WTC11 (cell line): Measurements from ENCODE around the gene CYLD. TPM values are rescaled to one million over a fixed set of nuclear protein-coding genes. Genes with fewer than 3 reads are reported as not detected.

Experiments
- ATAC-seq: fragments of 200-7000 bp; cut with Tn5 transposase; 2 replicates; pipeline ENCODE4 v1.10.0; 2021; ENCODE audit warnings: mild to moderate bottlenecking, moderate library complexity
- CTCF ChIA-PET: fragments of 300-600 bp; sonication (Branson Sonifier 250); formaldehyde crosslinking; loops from one replicate; lab custom pipeline; 2021; ENCODE audit warnings: antibody characterized with exemption; lab: Charles Lee
- POLR2A ChIA-PET: fragments of 350-600 bp; sonication (Branson Sonifier 250); formaldehyde crosslinking; loops from one replicate; lab custom pipeline; 2021; ENCODE audit warnings: antibody characterized with exemption; lab: Charles Lee
- DNase-seq: peaks from one replicate; pipeline ENCODE4 v3.0.0; 2021; ENCODE audit warnings: low spot score
- H3K27ac Mint-ChIP-seq: 2 replicates; pipeline ENCODE4 v1.8.0; 2021; ENCODE audit warnings: mixed read lengths
- H3K27me3 Mint-ChIP-seq: 2 replicates; pipeline ENCODE4 v1.8.0; 2021; ENCODE audit warnings: low read depth, mild to moderate bottlenecking, moderate library complexity, mixed read lengths
- H3K36me3 Mint-ChIP-seq: 2 replicates; pipeline ENCODE4 v1.8.0; 2021; ENCODE audit warnings: mixed read lengths
- H3K4me1 Mint-ChIP-seq: 2 replicates; pipeline ENCODE4 v1.8.0; 2022; ENCODE audit warnings: mixed read lengths
- H3K4me3 Mint-ChIP-seq: 2 replicates; pipeline ENCODE4 v1.8.0; 2021; ENCODE audit warnings: mild to moderate bottlenecking, moderate library complexity, mixed read lengths
- H3K9me3 Mint-ChIP-seq: 2 replicates; pipeline ENCODE4 v1.8.0; 2021; ENCODE audit warnings: mixed read lengths
- ETV6 ChIP-seq: sonication (generic); formaldehyde crosslinking; IDR thresholded peaks from 2 replicates; pipeline ENCODE4 v1.8.1; 2022; ENCODE audit warnings: mild to moderate bottlenecking, missing genetic modification reagents
- FOXJ3 ChIP-seq: sonication (generic); formaldehyde crosslinking; IDR thresholded peaks from 2 replicates; pipeline ENCODE4 v1.9.0; 2021; ENCODE audit warnings: missing genetic modification reagents, mild to moderate bottlenecking, borderline replicate concordance
- HMGA2 ChIP-seq: fragments of 250-450 bp; sonication (Bioruptor Pico); IDR thresholded peaks from 2 replicates; pipeline ENCODE4 v1.4.0; 2021; ENCODE audit warnings: mild to moderate bottlenecking, moderate library complexity
- JAZF1 ChIP-seq: fragments of 250-450 bp; sonication (Bioruptor Pico); IDR thresholded peaks from 2 replicates; pipeline ENCODE4 v1.9.0; 2021; ENCODE audit warnings: moderate library complexity, mild to moderate bottlenecking, inconsistent platforms
- JUN ChIP-seq: sonication (generic); formaldehyde crosslinking; IDR thresholded peaks from 2 replicates; pipeline ENCODE4 v1.8.0; 2023; ENCODE audit warnings: mild to moderate bottlenecking, missing genetic modification reagents
- KAT7 ChIP-seq: sonication (generic); formaldehyde crosslinking; IDR thresholded peaks from 2 replicates; pipeline ENCODE4 v1.8.1; 2023; ENCODE audit warnings: missing genetic modification reagents, mild to moderate bottlenecking, borderline replicate concordance
- NFE2L1 ChIP-seq: sonication (generic); formaldehyde crosslinking; IDR thresholded peaks from 2 replicates; pipeline ENCODE4 v1.8.1; 2023; ENCODE audit warnings: missing genetic modification reagents
- RELA ChIP-seq: sonication (generic); formaldehyde crosslinking; IDR thresholded peaks from 2 replicates; pipeline ENCODE4 v1.8.1; 2022; ENCODE audit warnings: missing genetic modification reagents, mild to moderate bottlenecking, borderline replicate concordance
- ZBTB21 ChIP-seq: sonication (generic); formaldehyde crosslinking; IDR thresholded peaks from 2 replicates; pipeline ENCODE4 v1.8.1; 2023; ENCODE audit warnings: mild to moderate bottlenecking, missing genetic modification reagents, borderline replicate concordance
- total RNA-seq: library from RNA; stranded (reverse); gene quantifications from 3 replicates; pipeline ENCODE4 v1.2.3, GENCODE V29; 2021
- TF ChIP-seq, protein P1 (sequence below): sonication (generic); formaldehyde crosslinking; IDR thresholded peaks from 2 replicates; pipeline ENCODE4 v1.8.0; 2023; ENCODE audit warnings: missing genetic modification reagents
- TF ChIP-seq, protein P2 (sequence below): sonication (generic); formaldehyde crosslinking; IDR thresholded peaks from 2 replicates; pipeline ENCODE4 v1.8.1; 2023; ENCODE audit warnings: mild to moderate bottlenecking, moderate library complexity, missing genetic modification reagents
- TF ChIP-seq, protein P3 (sequence below): sonication (generic); formaldehyde crosslinking; conservative IDR thresholded peaks from 2 replicates; pipeline ENCODE4 v1.8.1; 2023; ENCODE audit warnings: mild to moderate bottlenecking, low read depth, missing genetic modification reagents, moderate library complexity
- TF ChIP-seq, protein P4 (sequence below): sonication (generic); formaldehyde crosslinking; conservative IDR thresholded peaks from 2 replicates; pipeline ENCODE4 v1.8.1; 2022; ENCODE audit warnings: mild to moderate bottlenecking, missing genetic modification reagents
- TF ChIP-seq, protein P5 (sequence below): fragments of 250-450 bp; sonication (Bioruptor Pico); IDR thresholded peaks from 2 replicates; pipeline ENCODE4 v1.9.0; 2021; ENCODE audit warnings: moderate library complexity, mild to moderate bottlenecking, inconsistent platforms, borderline replicate concordance

Gene CYLD
- total RNA-seq, 1 experiment from 2014 or later, result 10.8 TPM

DNA sequence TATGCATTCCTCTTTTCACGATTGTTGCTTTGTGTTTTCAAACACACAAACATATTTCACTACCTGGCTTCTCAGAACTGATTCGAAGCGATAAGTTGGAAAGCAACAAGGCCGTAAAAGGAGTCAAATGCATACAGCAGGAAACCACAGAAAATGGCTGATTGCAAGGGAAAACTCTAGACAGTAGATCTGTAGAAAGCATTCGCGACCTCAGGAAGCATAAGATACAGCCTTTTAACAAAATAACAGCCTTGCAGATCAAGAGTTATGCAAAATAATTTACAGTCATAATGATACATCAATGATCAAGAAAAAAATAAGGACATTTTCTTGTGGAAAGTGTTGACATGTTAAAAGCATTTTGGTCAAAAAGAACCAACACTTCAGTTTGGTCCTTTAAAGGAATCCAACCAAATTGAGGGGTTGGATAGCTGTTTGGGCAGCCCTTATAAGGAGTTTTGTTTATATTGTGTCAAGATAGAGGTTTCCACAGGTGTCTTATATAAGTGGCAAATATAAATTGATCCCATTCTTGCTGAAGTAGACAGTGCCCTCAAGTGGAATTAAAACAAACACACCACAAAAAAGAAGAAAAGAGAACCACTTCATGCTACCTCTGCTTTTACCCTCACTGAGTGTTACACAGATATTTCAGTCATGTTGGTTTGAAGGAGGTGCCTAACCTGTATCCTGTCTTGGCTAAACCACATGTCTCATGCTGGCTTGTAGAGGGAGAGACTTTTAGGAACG, 5.5 kb downstream of the CYLD start:
- ATAC-seq, result peak; percentile 34; the same call in 1 of the 2 replicates
- H3K27ac Mint-ChIP-seq, result peak overlapping the region; percentile 62

DNA sequence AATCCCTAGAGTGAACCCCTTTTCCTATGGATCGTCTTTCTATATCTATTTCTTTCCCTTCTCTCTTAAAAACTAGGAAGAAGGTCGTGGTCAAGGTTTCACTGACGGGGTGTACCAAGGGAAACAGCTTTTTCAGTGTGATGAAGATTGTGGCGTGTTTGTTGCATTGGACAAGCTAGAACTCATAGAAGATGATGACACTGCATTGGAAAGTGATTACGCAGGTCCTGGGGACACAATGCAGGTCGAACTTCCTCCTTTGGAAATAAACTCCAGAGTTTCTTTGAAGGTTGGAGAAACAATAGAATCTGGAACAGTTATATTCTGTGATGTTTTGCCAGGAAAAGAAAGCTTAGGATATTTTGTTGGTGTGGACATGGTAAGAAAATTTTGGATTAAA, 9.6 kb downstream of the CYLD start:
- no peak overlapping the region for H3K27ac Mint-ChIP-seq
- no peaks in the 10 kb centered on the region for H3K27me3 Mint-ChIP-seq
- ATAC-seq (no peak), DNase-seq (no peak)
- H3K4me3 Mint-ChIP-seq, result no peak overlapping the region
- H3K4me1 Mint-ChIP-seq, result peaks cover 3% of the 10 kb centered on the region
- CTCF ChIA-PET, result interaction anchor here (1.1 to 1.7 kb wide), 2 partner anchors 55 to 86 kb away, joined by 4 to 7 read pairs; no protein-coding TSS in a partner anchor
- TF ChIP-seq FOXJ3 (CRISPR knock-in tag) (no peak), KAT7 (no peak), HMGA2 (CRISPR knock-in tag) (no peak), ZBTB21 (CRISPR knock-in tag) (no peak), JAZF1 (no peak), ETV6 (CRISPR knock-in tag) (no peak), NFE2L1 (CRISPR knock-in tag) (no peak), RELA (no peak), JUN (CRISPR knock-in tag) (no peak)
- TF ChIP-seq, protein P1, sequence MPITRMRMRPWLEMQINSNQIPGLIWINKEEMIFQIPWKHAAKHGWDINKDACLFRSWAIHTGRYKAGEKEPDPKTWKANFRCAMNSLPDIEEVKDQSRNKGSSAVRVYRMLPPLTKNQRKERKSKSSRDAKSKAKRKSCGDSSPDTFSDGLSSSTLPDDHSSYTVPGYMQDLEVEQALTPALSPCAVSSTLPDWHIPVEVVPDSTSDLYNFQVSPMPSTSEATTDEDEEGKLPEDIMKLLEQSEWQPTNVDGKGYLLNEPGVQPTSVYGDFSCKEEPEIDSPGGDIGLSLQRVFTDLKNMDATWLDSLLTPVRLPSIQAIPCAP (CRISPR knock-in tag), result no peak
- TF ChIP-seq, protein P2, sequence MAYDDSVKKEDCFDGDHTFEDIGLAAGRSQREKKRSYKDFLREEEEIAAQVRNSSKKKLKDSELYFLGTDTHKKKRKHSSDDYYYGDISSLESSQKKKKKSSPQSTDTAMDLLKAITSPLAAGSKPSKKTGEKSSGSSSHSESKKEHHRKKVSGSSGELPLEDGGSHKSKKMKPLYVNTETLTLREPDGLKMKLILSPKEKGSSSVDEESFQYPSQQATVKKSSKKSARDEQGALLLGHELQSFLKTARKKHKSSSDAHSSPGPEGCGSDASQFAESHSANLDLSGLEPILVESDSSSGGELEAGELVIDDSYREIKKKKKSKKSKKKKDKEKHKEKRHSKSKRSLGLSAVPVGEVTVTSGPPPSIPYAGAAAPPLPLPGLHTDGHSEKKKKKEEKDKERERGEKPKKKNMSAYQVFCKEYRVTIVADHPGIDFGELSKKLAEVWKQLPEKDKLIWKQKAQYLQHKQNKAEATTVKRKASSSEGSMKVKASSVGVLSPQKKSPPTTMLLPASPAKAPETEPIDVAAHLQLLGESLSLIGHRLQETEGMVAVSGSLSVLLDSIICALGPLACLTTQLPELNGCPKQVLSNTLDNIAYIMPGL (CRISPR knock-in tag), result no peak
- TF ChIP-seq, protein P3, sequence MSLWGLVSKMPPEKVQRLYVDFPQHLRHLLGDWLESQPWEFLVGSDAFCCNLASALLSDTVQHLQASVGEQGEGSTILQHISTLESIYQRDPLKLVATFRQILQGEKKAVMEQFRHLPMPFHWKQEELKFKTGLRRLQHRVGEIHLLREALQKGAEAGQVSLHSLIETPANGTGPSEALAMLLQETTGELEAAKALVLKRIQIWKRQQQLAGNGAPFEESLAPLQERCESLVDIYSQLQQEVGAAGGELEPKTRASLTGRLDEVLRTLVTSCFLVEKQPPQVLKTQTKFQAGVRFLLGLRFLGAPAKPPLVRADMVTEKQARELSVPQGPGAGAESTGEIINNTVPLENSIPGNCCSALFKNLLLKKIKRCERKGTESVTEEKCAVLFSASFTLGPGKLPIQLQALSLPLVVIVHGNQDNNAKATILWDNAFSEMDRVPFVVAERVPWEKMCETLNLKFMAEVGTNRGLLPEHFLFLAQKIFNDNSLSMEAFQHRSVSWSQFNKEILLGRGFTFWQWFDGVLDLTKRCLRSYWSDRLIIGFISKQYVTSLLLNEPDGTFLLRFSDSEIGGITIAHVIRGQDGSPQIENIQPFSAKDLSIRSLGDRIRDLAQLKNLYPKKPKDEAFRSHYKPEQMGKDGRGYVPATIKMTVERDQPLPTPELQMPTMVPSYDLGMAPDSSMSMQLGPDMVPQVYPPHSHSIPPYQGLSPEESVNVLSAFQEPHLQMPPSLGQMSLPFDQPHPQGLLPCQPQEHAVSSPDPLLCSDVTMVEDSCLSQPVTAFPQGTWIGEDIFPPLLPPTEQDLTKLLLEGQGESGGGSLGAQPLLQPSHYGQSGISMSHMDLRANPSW (CRISPR knock-in tag), result no peak
- H3K36me3 Mint-ChIP-seq, result peaks cover 9% of the 10 kb centered on the region
- POLR2A ChIA-PET, result no interaction called here
- H3K9me3 Mint-ChIP-seq, result peaks cover 7% of the 10 kb centered on the region

More for the DNA sequence above, 5.5 kb downstream of the CYLD start:
- TF ChIP-seq, protein P4, sequence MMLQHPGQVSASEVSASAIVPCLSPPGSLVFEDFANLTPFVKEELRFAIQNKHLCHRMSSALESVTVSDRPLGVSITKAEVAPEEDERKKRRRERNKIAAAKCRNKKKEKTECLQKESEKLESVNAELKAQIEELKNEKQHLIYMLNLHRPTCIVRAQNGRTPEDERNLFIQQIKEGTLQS (CRISPR knock-in tag), result no peak
- TF ChIP-seq, protein P5, sequence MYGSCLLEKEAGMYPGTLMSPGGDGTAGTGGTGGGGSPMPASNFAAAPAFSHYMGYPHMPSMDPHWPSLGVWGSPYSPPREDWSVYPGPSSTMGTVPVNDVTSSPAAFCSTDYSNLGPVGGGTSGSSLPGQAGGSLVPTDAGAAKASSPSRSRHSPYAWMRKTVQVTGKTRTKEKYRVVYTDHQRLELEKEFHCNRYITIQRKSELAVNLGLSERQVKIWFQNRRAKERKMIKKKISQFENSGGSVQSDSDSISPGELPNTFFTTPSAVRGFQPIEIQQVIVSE (CRISPR knock-in tag), result no peak
- no peak for TF ChIP-seq ETV6 (CRISPR knock-in tag)
- Mint-ChIP-seq H3K4me3 (no peak overlapping the region), H3K9me3 (no peaks in the 10 kb centered on the region), H3K36me3 (no peaks in the 10 kb centered on the region), H3K4me1 (peaks cover 32% of the 10 kb centered on the region), H3K27me3 (no peaks in the 10 kb centered on the region)
- ChIA-PET CTCF (interaction anchor here (0.5 to 5.7 kb wide), 7 partner anchors 28 to 154 kb away, joined by 3 to 44 read pairs (median 5); no protein-coding TSS in a partner anchor), POLR2A (no interaction called here)
- DNase-seq, result no peak
